ENCODE data around the gene EDNRA.
A peak's percentile ranks its signal among the peaks of the same experiment; 100 is the strongest.

Gene EDNRA

DNA sequence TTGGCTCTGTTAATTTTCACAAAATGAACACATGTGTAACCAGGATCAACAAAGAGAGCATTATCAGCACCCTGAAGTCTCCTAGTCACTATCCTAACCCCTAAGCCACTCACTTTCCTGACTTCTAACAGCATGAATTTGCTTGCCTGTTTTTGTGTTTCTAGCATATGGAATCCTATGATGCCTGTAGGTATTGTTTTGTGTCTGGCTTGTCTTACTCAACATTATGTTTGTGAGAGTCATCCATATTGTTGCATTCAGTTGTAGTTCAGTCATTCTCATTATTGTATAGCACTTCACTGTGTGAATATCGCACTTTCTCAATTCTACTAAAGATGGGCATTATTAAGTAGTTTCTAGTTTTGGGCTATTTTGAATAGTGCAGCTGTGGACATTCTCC, 15.6 kb downstream of the EDNRA start:
- no peak for DNase-seq

DNA sequence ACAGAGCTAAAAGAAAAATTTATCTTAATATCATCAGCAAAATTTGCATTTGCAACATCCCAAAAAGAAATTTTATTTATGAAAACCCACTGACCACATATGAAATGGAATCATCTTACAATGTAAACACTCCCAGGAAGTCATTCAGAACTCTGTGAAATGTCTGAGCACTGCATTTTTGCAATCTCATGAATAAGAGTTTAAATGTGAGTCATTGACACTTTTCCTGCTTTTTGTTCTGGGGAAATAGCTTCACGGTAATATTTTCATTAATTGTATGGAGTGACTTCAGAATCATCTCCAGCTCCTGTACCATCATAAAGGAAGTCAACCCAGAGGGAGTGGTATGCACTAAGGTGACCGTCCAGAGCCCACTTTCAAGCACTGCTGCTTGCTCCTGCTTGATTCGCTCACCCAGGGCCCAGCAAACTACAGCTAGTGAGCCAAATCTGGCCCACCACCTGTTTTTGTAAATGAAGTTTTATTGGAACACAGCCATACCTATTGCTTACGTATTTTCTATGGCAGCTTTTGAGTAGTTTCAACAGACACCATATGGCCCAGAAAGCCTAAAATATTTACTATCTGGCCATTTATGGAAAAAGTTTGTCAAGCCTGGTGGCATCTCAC, 17.2 kb downstream of the EDNRA start:
- no peak for DNase-seq

DNA sequence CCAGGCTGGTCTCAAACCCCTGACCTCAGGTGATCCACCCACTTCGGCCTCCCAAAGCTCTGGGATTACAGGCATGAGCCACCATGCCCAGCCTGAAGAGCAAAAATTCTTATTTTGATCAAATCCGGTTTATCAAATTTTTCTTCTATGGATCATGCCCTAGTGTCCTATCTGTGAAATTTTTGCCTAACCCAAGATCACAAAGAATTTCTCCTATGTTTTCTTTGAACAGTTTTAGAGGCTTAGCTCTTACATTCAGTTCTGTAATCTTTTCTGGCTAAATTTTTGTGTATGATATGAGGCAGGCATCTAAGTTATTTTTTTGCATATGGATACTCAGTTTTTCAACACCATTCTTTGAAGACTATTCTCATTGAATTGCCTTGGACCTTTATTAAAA, 27.4 kb downstream of the EDNRA start:
- DNase-seq: no peak

DNA sequence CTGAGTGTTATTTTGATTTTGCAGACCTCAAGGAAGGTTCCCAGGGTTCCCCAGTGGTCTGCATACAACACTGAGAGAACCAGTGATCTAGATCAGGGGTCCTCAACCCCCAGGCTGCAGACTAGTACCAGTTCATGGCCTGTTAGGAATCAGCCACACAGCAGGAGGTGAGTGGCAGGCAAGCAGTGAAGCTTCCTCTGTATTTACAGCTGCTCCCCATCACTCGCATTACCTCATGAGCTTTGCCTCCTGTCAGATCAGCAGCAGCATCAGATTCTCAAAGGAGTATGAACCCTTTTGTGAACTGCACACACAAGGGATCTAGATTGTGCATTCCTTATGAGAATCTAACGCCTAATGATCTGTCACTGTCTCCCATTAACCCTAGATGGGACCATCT, 28.5 kb downstream of the EDNRA start:
- DNase-seq: no peak

DNA sequence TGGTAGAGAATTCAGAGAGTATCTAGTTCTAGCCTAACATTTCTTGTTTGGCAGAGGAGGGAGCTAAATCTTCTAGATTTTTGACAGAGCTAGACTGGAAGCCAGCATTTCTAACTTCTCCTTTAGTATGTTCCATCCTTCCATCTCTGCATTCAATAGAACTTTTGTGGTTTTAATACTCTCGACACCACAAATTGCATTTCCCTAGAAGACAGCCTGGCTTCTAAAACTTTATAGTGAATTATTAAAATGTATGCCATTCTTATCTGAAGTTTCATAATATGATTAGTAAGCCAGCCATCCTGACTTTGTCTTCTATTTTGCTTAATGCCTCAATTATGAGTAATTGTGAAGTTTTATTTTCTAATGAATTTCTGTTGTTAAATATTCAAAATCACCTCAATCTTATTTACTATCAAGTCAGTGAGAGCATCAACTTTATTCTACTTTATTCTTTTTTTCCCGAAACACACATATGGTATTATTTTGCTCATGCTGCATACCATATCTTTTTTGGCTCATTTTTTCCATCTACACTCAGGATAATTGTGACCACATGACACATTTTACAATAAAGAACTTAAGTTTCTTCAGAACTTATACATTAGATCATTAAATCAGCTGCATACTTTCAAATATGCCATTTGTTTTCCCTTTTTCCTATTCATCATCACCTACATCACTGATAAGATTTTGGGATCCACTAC, 30.2 kb downstream of the EDNRA start:
- DNase-seq: no peak

DNA sequence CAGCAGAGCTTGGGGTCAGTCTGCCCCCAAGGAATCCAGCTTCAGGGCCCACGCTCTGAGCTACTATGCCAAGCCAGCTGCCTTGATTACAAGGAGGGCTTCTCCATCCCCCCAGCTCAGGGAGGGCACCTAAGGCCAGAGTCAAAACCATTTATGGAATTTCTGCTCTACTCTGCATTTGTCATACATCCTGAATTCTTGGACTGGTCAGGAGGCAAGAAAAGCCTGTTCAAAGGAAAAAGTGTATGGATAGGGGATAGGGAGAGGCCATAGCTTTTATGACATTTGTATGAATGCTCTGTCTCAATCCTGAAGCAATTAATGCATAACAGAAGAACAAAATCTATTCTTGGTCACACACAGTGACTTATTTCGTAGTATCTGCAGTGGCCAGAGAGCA, 32.2 kb downstream of the EDNRA start:
- no peak for DNase-seq

DNA sequence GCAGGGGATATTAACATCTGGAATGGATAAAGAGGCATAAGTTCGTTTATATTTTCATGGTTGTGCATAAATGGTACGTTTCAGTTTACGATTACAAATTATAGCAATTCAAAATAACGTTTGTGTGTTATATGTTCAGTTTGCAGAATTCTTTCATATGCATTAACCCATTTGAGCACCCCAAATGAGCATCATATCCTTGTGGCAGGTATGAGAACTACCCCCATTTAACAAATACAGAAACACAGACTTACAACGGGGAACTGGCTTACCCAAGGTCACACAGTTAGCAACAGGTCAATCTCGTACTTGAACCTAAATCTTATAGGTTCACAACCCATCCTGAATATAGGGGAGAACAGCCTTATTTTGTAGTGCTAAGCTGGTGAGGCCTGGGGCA, 33.1 kb downstream of the EDNRA start:
- no peak for DNase-seq

DNA sequence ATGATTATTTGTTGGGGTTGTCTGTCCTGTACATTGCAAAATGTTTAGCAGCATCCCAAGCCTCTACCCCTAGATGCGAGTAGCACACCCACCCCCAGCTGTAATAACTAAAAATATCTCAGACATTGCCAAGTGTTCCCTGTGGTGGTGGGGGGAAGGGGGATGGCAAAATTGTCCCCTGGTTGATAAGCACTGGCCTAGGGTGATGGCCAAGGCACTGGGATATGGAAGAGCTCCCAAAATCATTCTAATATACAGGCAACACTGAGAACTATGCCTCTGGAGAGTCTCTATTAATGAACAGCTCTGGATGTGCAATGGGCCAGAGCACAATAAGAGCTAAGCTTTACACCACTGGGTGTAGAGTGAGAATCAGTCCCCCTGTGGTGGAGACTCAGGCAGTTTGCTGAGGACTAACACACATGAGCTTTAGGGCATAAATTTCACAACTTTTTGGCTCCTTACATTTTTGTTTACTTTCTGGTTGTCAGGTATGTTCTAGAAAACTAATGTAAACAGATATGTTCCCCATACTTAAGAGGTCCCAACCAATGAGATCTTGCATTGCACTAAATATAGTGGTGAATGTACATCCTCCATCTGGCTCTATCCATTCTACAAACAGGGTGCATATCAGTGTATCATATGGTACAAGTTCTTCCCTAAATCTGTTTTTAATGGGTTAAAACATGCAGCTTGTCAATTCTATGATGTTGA, 34.5 kb downstream of the EDNRA start:
- no peak for DNase-seq

DNA sequence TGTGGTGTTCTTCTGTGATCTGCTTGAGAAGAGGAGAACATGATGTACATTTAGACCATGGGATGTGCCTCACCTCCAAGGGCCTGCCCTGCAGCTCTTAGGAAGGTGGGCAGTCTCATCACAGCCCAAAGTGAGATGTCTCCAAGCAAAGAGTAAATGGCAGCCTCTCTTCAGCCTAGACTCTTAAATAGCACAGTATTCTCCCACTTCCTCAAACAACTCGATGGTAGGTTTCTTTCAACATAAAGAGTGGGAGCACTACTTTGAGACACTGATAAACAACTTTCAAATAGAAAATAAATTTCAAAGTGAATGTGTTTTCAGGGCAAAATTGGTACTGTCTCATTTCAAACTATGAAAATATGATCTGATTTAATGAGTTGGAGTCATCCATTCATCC, 35.2 kb downstream of the EDNRA start:
- DNase-seq: no peak

DNA sequence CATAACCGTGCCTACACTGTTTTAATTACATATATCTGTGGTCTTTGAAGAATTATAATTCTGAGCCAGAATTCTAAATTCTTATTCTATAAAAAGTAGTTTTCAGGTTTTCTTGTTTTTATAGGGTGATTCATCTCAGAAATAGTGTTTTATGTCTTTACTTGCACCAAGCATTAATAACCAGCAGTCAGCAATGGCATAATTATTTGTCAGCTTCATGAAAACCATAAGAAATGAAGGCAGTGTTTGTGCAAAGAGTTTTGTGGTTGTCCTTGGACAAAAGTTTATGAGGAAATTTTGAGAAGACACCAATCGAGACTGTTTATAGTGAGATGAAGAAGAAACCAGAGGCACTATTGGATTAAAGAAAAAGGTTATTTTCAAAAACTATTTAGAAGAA, 37.2 kb downstream of the EDNRA start:
- DNase-seq: no peak

DNA sequence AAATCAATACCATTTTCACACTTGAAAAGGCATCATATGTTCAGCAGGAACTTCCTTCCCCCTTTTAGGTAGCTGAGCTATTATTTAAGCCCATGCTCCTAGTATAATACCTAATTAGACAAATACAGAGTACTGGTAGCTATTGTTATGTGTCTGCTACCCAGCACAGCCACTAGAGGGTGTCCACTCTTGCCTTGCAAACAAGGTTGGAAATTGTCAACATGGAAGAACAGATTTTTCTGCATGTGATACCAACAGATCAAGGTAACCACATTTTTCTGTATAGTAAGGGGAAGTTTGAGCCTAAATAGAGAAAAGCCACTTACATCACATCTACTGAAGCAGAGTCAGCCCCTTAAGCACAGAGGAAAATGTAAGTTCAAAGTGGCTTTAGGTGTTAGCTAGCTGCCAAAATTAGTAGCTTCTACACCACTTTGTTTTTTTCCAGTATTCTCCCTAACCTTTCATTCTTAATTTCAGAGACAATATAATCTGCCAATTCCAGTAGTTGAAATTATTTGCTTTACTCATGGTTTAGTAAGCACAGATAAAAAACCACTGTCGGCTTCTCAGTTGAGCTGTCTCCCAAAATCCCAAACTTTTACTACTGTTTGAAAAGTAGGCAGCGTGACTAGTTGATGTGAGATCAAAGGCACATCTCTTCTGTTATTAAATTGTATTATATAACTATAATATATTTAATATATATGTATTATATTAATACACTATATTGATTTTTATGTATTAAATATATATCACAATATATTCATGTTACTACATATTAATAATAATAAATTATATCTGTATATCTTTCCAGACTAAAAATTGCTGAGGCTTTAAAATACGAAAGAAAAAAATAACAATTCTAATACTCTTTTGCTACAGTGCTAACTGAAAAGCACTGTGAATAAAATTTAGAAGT, 38.2 kb downstream of the EDNRA start:
- peak in 29 of 58 donors; percentile 1 to 54 (median 18) for DNase-seq

DNA sequence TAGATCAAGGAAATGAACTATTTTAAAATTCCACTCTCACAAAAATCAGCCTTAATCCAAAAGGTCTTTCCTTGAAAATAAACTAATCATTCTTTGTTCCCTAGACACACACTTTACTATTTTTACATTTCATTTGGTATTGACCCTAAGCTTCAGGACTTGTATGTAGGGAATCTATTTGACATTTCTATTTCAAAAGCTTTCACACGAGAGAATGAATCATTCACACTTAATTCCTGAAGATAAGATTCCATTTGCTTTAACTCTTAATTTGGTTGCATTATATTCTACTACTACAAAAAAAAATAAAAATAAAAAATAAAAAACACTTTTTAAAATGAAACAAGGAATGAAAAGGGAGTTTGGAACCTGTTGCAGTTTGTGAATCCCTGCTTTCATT, 43.7 kb downstream of the EDNRA start:
- DNase-seq: no peak

DNA sequence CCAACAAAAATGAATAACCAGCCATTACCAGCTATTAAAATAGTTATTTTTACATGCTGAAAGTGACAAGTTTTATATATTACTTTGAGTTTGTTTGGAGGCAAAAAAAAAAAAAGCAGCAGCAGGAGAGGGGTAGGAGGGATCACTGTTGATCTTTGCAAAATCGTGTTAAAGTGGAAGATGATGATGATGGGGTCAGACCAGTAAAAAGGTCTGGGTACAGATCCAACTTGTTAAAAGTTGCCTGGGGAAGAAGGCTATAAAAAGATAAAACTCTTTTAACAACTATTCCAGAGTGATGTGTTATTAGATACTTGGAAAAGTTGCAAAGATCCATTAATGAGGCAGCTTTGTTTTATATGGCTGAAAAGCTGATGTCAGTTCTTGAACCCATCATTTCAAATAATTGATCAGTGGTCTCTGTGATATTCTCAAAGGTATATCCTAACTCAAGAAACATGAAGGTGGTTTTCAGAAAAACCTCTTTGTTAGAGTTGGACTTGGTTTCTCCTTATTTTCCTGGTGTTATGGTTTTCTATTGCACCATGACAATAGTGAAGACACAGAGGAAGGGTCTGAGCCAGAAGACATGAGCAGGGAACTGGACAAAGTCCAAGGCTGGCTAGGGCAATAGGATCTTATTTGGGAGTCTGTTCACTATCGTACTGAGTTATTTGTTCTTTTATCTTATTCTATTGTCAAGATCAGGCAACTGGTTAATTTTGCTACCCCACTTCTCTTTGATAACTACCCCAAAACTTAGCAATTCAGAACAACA, 44.8 kb downstream of the EDNRA start:
- no peak for DNase-seq

DNA sequence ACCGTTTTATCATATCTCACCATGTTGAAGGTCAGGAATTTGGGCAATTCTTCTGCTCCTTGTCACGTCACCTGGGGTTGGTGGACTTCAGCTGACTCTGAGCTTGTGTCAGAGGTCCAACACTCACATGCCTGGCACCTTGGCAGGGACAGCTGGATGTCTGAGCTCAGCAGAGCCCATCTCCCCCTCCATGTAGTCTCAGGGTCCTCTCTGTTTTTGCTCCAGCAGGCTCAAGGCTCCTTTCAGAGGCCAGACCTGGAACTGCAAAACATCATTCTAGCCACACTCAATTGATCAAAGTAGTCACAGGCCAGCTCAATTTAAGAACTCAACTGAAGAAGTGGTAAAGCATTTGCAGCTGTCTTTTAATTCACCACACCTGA, 45.4 kb downstream of the EDNRA start:
- DNase-seq: no peak

DNA sequence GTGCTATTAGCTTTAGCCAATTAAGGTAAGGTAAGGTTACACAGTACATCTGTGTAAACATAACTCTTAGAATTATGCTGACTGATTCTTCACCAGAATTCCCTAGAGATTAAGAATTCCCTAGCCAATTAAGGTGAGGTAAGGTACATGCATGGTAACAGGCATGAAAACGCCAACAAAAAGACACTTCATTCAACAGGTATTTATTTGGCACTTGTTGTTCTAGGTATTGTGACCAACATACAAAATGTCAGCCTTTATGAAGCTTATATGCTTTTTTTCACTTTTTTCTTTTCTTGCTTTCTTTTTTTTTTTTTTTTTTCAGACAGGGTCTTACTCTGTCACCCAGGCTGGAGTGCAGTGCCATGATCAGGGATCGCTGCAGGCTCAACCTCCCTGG, 47.2 kb downstream of the EDNRA start:
- DNase-seq: no peak

DNA sequence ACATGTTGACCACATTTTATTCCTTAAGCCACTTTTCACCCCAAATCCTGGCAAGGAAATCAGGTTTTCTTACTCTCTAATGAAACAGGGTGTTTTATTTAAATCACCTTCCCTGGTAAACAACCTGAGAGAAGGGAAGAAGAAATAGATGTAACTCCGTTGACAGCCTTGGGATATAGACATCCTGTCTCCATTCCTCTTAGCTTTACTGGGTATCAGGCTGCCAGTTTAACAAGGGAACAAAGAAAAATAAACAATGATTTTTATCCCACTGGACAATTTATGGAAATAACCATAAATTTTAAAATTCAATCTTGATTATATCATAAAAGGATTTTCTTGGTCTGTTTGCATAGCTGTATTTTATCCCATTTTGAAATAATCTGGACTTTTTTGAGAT, 49.2 kb downstream of the EDNRA start:
- DNase-seq: no peak

DNA sequence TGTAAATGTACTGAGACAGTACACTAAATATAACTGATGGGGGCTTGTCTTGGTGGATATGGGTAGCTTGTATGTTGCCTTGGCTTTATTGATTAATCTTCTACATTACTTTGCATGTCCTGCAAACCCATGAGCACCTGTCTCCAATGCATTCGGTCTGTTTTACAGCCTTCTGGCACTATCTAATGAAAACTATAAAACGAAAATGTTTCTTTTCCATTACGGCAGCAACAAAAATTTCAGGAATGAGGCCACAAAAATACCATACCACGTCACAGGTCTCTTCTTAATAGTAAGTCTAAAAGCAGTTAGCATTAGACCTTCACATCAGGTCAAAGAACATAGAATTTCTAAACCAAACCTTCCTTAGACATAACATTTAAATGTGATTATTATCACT, 49.8 kb downstream of the EDNRA start:
- DNase-seq: no peak

DNA sequence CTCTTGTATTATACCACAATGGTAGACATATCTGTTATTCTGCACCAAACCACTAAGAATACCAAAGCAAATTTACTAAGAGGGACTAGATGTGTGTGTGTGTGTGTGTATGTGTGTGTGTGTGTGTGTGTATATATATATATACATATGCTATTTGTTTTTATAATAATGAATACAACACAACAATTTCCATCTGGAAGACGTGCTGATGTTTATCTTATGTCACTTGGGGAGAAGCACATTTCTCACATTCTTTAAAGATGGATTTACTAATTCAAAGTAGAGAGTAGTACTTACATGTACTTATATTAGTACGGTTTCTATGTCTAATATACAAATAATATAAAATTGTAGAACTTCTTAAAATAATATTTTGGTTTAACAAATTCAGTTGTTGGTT, 52.0 kb downstream of the EDNRA start:
- no peak for DNase-seq

DNA sequence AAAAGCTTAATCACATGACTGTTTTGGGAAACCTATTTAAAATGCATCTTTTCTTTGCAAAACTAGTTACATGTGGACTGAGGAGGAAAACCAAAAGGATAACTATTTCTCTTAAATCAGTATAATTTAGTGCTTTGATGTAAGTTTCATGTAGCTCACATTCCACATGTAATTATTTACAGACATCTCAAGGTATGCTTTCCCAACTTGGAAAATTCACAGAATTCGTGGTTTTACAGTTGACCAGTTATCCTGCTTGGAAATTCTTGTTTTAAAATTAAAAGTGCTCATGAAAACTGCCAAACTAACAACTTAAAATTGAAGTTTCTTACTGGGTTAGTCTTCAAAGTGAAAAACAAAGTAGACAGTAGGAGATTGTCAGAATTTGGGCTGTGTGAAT, 52.4 kb downstream of the EDNRA start:
- DNase-seq: no peak

DNA sequence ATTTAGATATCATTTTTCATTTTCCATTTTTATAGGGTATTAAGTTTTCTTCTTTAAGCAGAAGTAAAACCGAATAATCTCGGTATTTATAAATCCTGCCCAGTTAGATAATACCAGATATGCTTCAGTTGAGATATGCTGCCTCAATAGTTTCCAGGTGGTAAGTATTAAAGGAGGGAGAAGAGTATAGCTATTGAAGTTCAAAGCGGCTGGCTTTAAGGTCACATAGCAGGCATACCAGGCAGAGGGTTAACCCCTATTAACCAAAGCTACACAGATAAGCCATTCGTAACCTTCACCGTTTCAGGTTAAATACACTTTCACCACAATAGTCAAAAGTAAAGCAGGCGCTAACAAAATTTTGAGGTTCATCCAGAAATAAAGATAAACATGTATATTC, 54.2 kb downstream of the EDNRA start:
- no peak for DNase-seq

DNA sequence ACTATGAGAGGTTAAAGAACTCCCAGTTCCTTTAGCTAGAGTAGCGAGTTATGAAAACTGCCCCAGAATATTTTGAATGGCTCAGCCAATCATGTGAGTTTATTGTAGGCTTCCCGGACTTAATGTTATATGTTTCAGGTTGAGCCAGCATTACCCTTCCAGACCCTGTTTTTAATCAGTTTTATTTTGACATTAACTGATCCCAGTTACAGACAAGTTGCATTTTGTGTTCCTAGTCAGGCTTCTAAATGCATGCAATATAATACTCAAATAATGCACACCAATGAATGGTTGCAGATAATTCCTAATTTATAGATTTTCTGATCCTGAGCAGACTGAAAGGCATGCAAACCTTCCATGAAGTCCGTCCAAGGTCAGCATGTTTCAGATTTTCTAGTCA, 57.8 kb downstream of the EDNRA start:
- DNase-seq: no peak

All from anterior cingulate cortex (tissue), 58 donors.